VCaP (cell line): Measurements from ENCODE around the gene GRIP2.

Experiments
- H3K27ac ChIP-seq: fragments of 450-650 bp; 2 replicates; pipeline ENCODE4 v1.5.1; 2017
- CTCF ChIP-seq: fragments of 450-650 bp; conservative IDR thresholded peaks from 2 replicates; pipeline ENCODE4 v1.5.1; 2017; ENCODE audit warnings: mild to moderate bottlenecking, moderate library complexity

Gene GRIP2

GRCh38 chr3:14458434-14459275 is 81.5 kb downstream of the GRIP2 start:
- no peak for TF ChIP-seq CTCF
- no peak overlapping the region for H3K27ac ChIP-seq

GRCh38 chr3:14457999-14458398 is 82.1 kb downstream of the GRIP2 start:
- no peak for TF ChIP-seq CTCF
- no peak overlapping the region for H3K27ac ChIP-seq

- no peak for TF ChIP-seq CTCF
- no peak overlapping the region for H3K27ac ChIP-seq
These were observed 82.7 kb downstream of the GRIP2 start for GRCh38 chr3:14457481-14457880.

DNA sequence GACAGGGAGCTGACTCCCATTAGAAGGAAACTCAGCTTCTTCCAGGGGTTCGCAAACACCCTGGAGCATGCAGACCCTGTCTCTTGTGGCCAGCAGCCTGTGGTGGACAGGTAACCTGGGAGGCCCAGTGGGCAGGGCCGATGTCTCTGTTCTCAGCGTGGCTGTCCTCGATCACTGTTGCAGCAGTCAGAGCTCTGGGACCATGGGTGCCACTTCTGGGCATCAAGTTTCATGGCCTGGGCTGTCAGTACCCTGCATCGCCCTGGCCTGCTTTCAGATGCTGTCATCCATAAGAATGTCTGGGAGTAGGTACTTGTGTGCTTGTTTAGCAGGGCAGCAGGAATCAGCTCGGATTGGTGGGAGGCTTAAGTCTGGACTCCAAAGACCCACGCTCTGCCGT is 83.3 kb downstream of the GRIP2 start:
- no peak overlapping the region for H3K27ac ChIP-seq
- TF ChIP-seq CTCF: no peak

DNA sequence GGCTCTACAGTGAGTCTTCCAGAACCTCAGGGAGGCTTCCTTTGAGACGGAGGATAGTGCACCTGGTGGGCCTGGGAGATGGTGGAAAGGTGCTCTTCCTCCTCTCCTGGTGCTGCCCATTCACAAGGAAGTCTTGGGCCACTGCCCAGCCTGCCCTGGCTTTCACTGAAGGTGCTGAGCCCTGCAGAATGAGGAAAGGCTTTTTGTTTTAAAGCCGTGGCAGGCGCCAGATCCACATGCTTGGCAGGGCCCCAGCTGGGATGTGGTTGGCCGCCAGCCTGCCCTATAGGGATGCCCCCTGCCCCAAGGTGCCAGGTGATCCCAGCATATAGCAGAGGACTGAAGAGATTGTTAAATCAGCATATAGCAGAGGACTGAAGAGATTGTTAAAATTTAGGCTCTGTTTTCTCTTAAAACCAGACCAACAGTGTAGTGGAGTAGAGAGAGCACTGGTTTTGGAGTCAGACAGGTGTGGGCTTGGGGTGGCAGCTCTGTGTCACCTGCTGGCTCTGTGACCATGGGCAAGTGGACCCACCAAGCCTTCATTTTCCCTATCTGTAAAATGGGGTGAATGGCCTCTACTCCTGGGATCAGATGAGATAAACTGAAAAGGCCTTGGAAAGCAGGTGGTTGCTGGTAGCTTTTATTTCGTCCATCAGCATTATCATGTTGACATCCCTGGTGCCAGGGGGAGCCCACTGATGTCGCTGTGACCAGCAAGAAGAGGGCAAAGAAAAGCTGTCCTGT is 84.4 kb downstream of the GRIP2 start:
- H3K27ac ChIP-seq: no peak overlapping the region
- no peak for TF ChIP-seq CTCF

DNA sequence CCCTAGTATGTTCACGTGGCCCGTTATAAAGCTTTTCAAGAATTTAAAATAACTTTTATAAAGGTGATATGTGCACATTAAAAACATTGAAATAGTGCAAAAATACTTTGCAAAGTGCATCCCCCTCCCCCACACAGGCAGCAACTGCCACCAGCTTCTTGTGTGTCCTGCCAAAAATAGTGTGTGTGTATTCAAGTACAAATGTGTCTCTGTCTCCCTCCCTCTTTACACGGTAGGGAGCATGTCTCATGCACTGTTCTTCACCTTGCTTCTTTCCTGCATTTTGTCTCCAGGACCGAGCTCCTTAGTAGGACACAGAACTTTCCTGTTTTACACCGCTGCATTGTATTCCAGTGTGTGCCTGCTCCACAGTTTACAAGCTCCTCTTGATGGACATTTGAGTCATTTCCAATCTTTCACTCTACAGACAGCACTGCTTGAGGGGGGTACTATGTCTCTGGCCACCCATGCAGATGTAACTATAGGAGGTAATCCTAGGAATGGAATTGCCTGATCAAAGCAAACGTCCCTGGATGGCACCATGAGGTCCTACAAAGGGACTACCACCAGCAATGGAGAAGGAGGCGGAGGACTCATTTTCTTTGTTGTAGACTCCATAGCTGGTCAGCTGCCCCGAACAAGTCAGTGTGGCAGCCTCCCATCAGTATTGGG is 85.4 kb downstream of the GRIP2 start:
- TF ChIP-seq CTCF: no peak
- no peak overlapping the region for H3K27ac ChIP-seq
